Left ventricle myocardium inferior (tissue), 1 donor: ENCODE data around the gene SETBP1. TPM values are rescaled to one million over a fixed set of nuclear protein-coding genes. Genes with fewer than 3 reads are reported as not detected.

ENCODE experiments used
- DNase-seq: peaks from one replicate; pipeline ENCODE4 v3.0.0-alpha.2; 2020
- H3K27ac ChIP-seq: fragments of 200-600 bp; replicated peaks from 2 replicates; pipeline ENCODE4 v1.8.0; 2021
- H3K27me3 ChIP-seq: fragments of 200-600 bp; 2 replicates; pipeline ENCODE4 v1.8.0; 2021; ENCODE audit warnings: low read depth
- H3K36me3 ChIP-seq: fragments of 200-600 bp; 2 replicates; pipeline ENCODE4 v1.8.0; 2021
- H3K4me1 ChIP-seq: fragments of 200-600 bp; 2 replicates; pipeline ENCODE4 v1.8.0; 2021
- H3K4me3 ChIP-seq: fragments of 200-600 bp; 2 replicates; pipeline ENCODE4 v1.8.0; 2021; ENCODE audit warnings: mild to moderate bottlenecking, moderate library complexity
- H3K9me3 ChIP-seq: fragments of 200-600 bp; replicated peaks from 2 replicates; pipeline ENCODE4 v1.8.0; 2021
- CTCF ChIP-seq: fragments of 200-600 bp; IDR thresholded peaks from 2 replicates; pipeline ENCODE4 v1.8.0; 2021; ENCODE audit warnings: antibody characterized with exemption, mild to moderate bottlenecking, borderline replicate concordance
- intact Hi-C: fragments of 100-400 bp; cut with micrococcal nuclease; formaldehyde crosslinking; loops from one replicate; pipeline ENCODE4 v1.11.0; 2022
- total RNA-seq: library from RNA; stranded (reverse); fragmentation: NEBNext Ultra II Directional; extraction: Animal tissue kit (Norgen Biotek cat#: 25700); gene quantifications from one replicate; pipeline ENCODE4 v1.2.1, GENCODE V29; 2021
- donor health status: DM: no; HTN: yes; CAD: no; lungs with severe emphysema.

The SETBP1 gene
- total RNA-seq, 1 donor from 2014 or later: 10.3 TPM

GRCh38 chr18:45006934-45007333 lies 326.2 kb downstream of the SETBP1 start:
- Histone ChIP-seq H3K27ac (no peak overlapping the region), H3K9me3 (no peaks in the 10 kb centered on the region), H3K36me3 (no peaks in the 10 kb centered on the region), H3K4me1 (no peaks in the 10 kb centered on the region), H3K27me3 (peaks cover 7% of the 10 kb centered on the region), H3K4me3 (no peak overlapping the region)
- intact Hi-C loops: no loop called here
- no peak for TF ChIP-seq CTCF
- no peak for DNase-seq

- intact Hi-C loops: no loop called here
- no peak overlapping the region for H3K27ac ChIP-seq
- no peak for DNase-seq
Observed at GRCh38 chr18:45007531-45007930, 326.8 kb downstream of the SETBP1 start.

GRCh38 chr18:45008694-45009413 lies 328.2 kb downstream of the SETBP1 start:
- intact Hi-C loops: no loop called here
- DNase-seq: no peak
- Histone ChIP-seq H3K9me3 (no peaks in the 10 kb centered on the region), H3K27me3 (peaks cover 7% of the 10 kb centered on the region), H3K4me3 (no peak overlapping the region), H3K36me3 (no peaks in the 10 kb centered on the region), H3K27ac (no peak overlapping the region), H3K4me1 (peaks cover 5% of the 10 kb centered on the region)
- TF ChIP-seq CTCF: no peak

More at GRCh38 chr18:45007531-45007930, 326.8 kb downstream of the SETBP1 start:
- H3K27me3 ChIP-seq: peaks cover 7% of the 10 kb centered on the region
- H3K9me3 ChIP-seq: no peaks in the 10 kb centered on the region
- no peak for TF ChIP-seq CTCF
- H3K4me3 ChIP-seq: no peak overlapping the region
- no peaks in the 10 kb centered on the region for H3K4me1 ChIP-seq
- H3K36me3 ChIP-seq: no peaks in the 10 kb centered on the region

GRCh38 chr18:45009756-45010155 lies 329.1 kb downstream of the SETBP1 start:
- H3K4me3 ChIP-seq: no peak overlapping the region
- no peak for TF ChIP-seq CTCF
- intact Hi-C loops: no loop called here

GRCh38 chr18:45012286-45012685 lies 331.6 kb downstream of the SETBP1 start:
- Histone ChIP-seq H3K4me1 (peaks cover 36% of the 10 kb centered on the region), H3K27me3 (peaks cover 7% of the 10 kb centered on the region), H3K9me3 (no peaks in the 10 kb centered on the region), H3K4me3 (no peak overlapping the region), H3K36me3 (no peaks in the 10 kb centered on the region), H3K27ac (no peak overlapping the region)
- no peak for DNase-seq
- no peak for TF ChIP-seq CTCF
- intact Hi-C loops: no loop called here

More at GRCh38 chr18:45009756-45010155, 329.1 kb downstream of the SETBP1 start:
- no peaks in the 10 kb centered on the region for H3K9me3 ChIP-seq
- no peak for DNase-seq
- H3K4me1 ChIP-seq: peaks cover 14% of the 10 kb centered on the region
- no peaks in the 10 kb centered on the region for H3K36me3 ChIP-seq
- no peak overlapping the region for H3K27ac ChIP-seq
- peaks cover 7% of the 10 kb centered on the region for H3K27me3 ChIP-seq
